ENCODE data around the gene PNLIP. TPM values are rescaled to one million over a fixed set of nuclear protein-coding genes. Genes with fewer than 3 reads are reported as not detected.

Gene PNLIP
- 1.4 TPM for total RNA-seq

GRCh38 chr10:116545756-116546155 is at the start of gene PNLIP:
PNLIP (plus strand) TSS chr10:116545931; CDS start chr10:116546093, 162 bp downstream.
- no peak for DNase-seq

GRCh38 chr10:116504786-116505185 is 40.9 kb upstream of the PNLIP start:
- no peak for DNase-seq

- no peak for DNase-seq
These were observed 35.2 kb upstream of the PNLIP start for GRCh38 chr10:116510565-116510964.

- no peak for DNase-seq
These were observed 34.4 kb upstream of the PNLIP start for GRCh38 chr10:116511365-116511764.

- no peak for DNase-seq
These were observed 24.1 kb upstream of the PNLIP start for GRCh38 chr10:116521424-116522290.

GRCh38 chr10:116522803-116523381 is 22.8 kb upstream of the PNLIP start:
- no peak for DNase-seq

- DNase-seq = no peak
These were observed 21.0 kb upstream of the PNLIP start for GRCh38 chr10:116524736-116525135.

GRCh38 chr10:116526219-116526618 is 19.5 kb upstream of the PNLIP start:
- no peak for DNase-seq

GRCh38 chr10:116536810-116537209 is 8.9 kb upstream of the PNLIP start:
- no peak for DNase-seq

GRCh38 chr10:116538456-116538855 is 7.3 kb upstream of the PNLIP start:
- no peak for DNase-seq

GRCh38 chr10:116538992-116539391 is 6.7 kb upstream of the PNLIP start:
- DNase-seq = no peak

- DNase-seq = no peak
These were observed 4.9 kb upstream of the PNLIP start for GRCh38 chr10:116540814-116541213.

GRCh38 chr10:116542007-116542677 is 3.6 kb upstream of the PNLIP start:
- DNase-seq = no peak

GRCh38 chr10:116545122-116545521 is 609 bp upstream of the PNLIP start:
- no peak for DNase-seq

- DNase-seq = no peak
These were observed 2.6 kb downstream of the PNLIP start for GRCh38 chr10:116548301-116548700.

GRCh38 chr10:116553378-116553980 is 7.7 kb downstream of the PNLIP start:
- DNase-seq = no peak

- no peak for DNase-seq
These were observed 8.9 kb downstream of the PNLIP start for GRCh38 chr10:116554628-116555027.

GRCh38 chr10:116555880-116556279 is 10.1 kb downstream of the PNLIP start:
- DNase-seq = no peak

- no peak for DNase-seq
These were observed 11.7 kb downstream of the PNLIP start for GRCh38 chr10:116557305-116557880.

- DNase-seq = no peak
These were observed 19.8 kb downstream of the PNLIP start for GRCh38 chr10:116565534-116565933.

- DNase-seq = no peak
These were observed 21.2 kb downstream of the PNLIP start for GRCh38 chr10:116566932-116567331.

- DNase-seq = no peak
These were observed 21.6 kb downstream of the PNLIP start for GRCh38 chr10:116567335-116567734.

- no peak for DNase-seq
These were observed 29.1 kb downstream of the PNLIP start for GRCh38 chr10:116574797-116575196.

All from skin of body (tissue), 2 donors.